Erythroblast (primary cell): ENCODE data around the gene ASIC3.

ENCODE experiments used
- GATA1 ChIP-seq: IDR thresholded peaks from 2 replicates; pipeline ENCODE4 v1.6.1; 2011; ENCODE audit warnings: low read depth, mild to moderate bottlenecking, control low read depth, low read length, moderate library complexity
- POLR2A ChIP-seq: IDR thresholded peaks from 2 replicates; pipeline ENCODE4 v1.6.1; 2011; ENCODE audit warnings: mild to moderate bottlenecking, low read length

- TF ChIP-seq POLR2A (no peak), GATA1 (no peak)
Observed at GRCh38 chr7:151060113-151060415, 11.7 kb downstream of the ASIC3 start.
